AG04450 (cell line): ENCODE measurements around the gene MSX2. TPM values are rescaled to one million over a fixed set of nuclear protein-coding genes. Genes with fewer than 3 reads are reported as not detected.

ENCODE experiments used
- CTCF ChIA-PET: fragments of 300-600, 350-600 bp; formaldehyde crosslinking; extraction: SDS; loops from one replicate; lab custom pipeline; 2022; ENCODE audit warnings: antibody characterized with exemption, inconsistent platforms; lab: Charles Lee
- POLR2A ChIA-PET: fragments of 350-600 bp; formaldehyde crosslinking; extraction: SDS; loops from one replicate; lab custom pipeline; 2021; ENCODE audit warnings: antibody characterized with exemption, inconsistent platforms; lab: Yijun Ruan, JAX
- DNase-seq: peaks from one replicate; pipeline ENCODE4 v3.0.0-alpha.2; 2011; ENCODE audit warnings: low read depth, low spot score
- H3K27ac ChIP-seq: one replicate; pipeline ENCODE4 v1.5.1; 2012; ENCODE audit warnings: low read depth, low read length, control low read depth
- H3K27me3 ChIP-seq: one replicate; pipeline ENCODE4 v1.6.0; 2012; ENCODE audit warnings: low read length; ENCODE audit not compliant: control insufficient read depth, insufficient read depth
- H3K4me3 ChIP-seq: 2 replicates; pipeline ENCODE4 v1.5.1; 2011; ENCODE audit warnings: mild to moderate bottlenecking, low read depth, low read length, control low read depth
- H3K9me3 ChIP-seq: 2 replicates; pipeline ENCODE4 v1.5.1; 2012; ENCODE audit warnings: low read length; ENCODE audit not compliant: control insufficient read depth, insufficient read depth
- polyA plus RNA-seq: library from polyadenylated mRNA; depleted of rRNA; stranded (reverse); fragments of >200 nt; gene quantifications from 2 replicates; pipeline ENCODE4 v1.2.3, GENCODE V29; 2011
- TF ChIP-seq, protein P1 (sequence below): IDR thresholded peaks from 2 replicates; pipeline ENCODE4 v1.5.1; 2011; ENCODE audit warnings: low read depth, low read length, control low read depth, inconsistent platforms

The MSX2 gene
- polyA plus RNA-seq, 1 experiment, result 7.2 TPM

DNA sequence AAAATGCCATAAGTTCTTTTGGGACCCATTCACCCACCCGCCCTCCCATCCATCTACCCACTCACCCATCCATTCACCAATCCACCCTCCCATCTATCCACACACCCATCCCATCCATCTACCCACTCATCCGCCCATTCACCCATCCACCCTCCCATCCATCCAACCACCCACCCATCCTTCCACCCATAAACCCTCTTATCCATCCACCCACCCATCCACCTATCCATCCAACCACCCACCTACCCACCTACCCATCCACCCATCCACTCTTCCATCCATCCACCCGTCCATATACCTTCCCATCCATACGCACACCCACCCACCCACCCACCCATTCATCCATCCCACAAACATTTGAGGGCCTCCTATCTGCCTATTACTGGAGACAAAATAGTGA is 43.3 kb downstream of the MSX2 start:
- no peak overlapping the region for H3K27ac ChIP-seq
- TF ChIP-seq, protein P1, sequence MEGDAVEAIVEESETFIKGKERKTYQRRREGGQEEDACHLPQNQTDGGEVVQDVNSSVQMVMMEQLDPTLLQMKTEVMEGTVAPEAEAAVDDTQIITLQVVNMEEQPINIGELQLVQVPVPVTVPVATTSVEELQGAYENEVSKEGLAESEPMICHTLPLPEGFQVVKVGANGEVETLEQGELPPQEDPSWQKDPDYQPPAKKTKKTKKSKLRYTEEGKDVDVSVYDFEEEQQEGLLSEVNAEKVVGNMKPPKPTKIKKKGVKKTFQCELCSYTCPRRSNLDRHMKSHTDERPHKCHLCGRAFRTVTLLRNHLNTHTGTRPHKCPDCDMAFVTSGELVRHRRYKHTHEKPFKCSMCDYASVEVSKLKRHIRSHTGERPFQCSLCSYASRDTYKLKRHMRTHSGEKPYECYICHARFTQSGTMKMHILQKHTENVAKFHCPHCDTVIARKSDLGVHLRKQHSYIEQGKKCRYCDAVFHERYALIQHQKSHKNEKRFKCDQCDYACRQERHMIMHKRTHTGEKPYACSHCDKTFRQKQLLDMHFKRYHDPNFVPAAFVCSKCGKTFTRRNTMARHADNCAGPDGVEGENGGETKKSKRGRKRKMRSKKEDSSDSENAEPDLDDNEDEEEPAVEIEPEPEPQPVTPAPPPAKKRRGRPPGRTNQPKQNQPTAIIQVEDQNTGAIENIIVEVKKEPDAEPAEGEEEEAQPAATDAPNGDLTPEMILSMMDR, result no peak

DNA sequence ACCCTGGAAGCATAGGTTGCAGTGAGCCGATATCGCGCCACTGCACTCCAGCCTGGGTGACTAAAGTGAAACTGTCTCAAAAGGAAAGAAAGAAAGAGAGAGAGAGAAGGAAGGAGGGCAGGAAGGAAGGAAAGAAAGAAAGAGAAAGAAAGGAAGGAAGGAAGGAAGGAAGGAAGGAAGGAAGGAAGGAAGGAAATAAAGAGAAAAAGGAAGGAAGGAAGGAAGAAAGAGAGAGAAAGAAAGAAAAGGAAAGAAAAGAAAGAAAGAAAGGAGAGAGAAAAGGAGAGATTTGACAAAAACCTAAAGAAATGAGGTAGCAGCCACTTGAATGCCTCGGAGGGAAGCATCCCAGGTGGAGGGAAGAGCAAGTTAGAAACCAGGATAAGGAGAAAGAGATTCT is 44.6 kb downstream of the MSX2 start:
- H3K27me3 ChIP-seq, result peaks cover 3% of the 10 kb centered on the region
- no peak overlapping the region for H3K27ac ChIP-seq
- no peak overlapping the region for H3K4me3 ChIP-seq
- TF ChIP-seq, protein P1, result no peak
- ChIA-PET POLR2A (no interaction called here), CTCF (no interaction called here)
- no peak for DNase-seq
- H3K9me3 ChIP-seq, result no peaks in the 10 kb centered on the region; the same call in 1 of the 2 replicates

More for the DNA sequence above, 43.3 kb downstream of the MSX2 start:
- POLR2A ChIA-PET, result no interaction called here
- Histone ChIP-seq H3K27me3 (peaks cover 3% of the 10 kb centered on the region), H3K9me3 (no peaks in the 10 kb centered on the region; the same call in 1 of the 2 replicates), H3K4me3 (no peak overlapping the region)
- no peak for DNase-seq
- CTCF ChIA-PET, result interaction anchor here (0.5 kb wide), 1 partner anchor 142 kb away, joined by 3 read pairs; no protein-coding TSS in a partner anchor

DNA sequence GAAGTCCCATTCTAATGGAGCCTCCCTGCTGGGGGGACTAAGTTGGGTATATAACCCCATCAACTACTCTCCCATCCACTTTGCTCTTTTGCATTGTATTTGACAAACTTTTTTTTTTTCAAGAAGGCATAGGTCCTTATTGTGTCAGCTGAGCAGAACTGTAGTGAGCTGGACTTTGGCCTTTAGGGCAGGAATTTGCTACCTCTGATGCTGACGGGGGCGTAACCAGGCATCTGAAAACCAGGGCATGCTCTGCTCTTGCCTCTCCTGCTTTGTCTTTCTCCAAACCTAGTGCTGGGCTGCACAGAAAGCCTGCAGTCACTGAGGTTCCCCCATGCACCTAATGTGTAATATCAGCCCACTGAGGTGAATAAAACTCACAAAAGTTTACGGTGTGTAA is 49.0 kb downstream of the MSX2 start:
- ChIA-PET POLR2A (no interaction called here), CTCF (interaction anchor here (1.6 kb wide), 1 partner anchor 445 kb away, joined by 3 read pairs; no protein-coding TSS in a partner anchor)
- TF ChIP-seq, protein P1, result no peak
- peaks cover 3% of the 10 kb centered on the region for H3K27me3 ChIP-seq
- H3K9me3 ChIP-seq, result no peaks in the 10 kb centered on the region
- no peak overlapping the region for H3K4me3 ChIP-seq
- DNase-seq, result no peak
- H3K27ac ChIP-seq, result no peak overlapping the region

DNA sequence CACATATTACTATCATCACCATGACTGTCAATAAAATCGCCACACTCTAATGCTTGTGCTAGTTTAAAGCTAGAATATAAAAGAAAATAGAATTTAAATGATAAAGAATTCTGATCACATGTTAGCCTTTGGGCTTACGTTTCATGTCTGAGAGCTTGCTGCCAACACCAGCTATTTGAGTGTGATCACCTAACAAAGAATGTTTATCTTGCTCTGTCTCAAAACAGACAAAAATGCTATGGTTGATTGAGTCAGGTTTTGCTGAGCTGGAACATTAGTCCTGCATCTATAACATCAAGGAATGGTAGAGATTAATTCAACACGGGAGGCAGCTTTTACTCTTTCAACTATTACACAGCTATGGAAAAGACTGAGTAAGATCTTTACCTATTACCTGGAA is 50.7 kb downstream of the MSX2 start:
- ChIA-PET CTCF (interaction anchor here (0.6 to 1.0 kb wide), 3 partner anchors 355 to 780 kb away, joined by 3 to 7 read pairs (median 3); no protein-coding TSS in a partner anchor), POLR2A (no interaction called here)
- TF ChIP-seq, protein P1, result no peak
- no peak overlapping the region for H3K4me3 ChIP-seq
- no peak overlapping the region for H3K27ac ChIP-seq
- DNase-seq, result no peak
- H3K9me3 ChIP-seq, result no peaks in the 10 kb centered on the region
- H3K27me3 ChIP-seq, result peaks cover 3% of the 10 kb centered on the region

DNA sequence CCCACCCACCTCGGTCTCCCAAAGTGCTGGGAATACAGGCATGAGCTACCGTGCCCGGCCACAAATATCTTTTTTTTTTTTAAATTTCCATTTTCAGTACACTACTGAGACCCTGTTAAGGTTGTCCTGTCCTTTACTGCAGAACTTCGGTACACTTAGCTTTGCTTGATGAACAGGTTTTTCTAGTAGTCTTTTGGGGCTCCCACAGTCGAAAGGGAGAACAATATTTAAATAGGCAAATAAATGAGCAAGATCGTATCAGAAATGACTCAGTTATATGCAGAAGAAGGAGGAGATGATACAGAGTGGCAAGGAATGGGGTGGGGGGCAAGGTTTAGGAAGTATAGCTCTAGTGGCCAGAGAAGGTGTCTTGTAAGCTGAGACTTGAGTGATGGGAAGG is 52.7 kb downstream of the MSX2 start:
- CTCF ChIA-PET, result interaction anchor here (1.3 to 3.2 kb wide), 2 partner anchors 17 to 358 kb away, joined by 4 to 16 read pairs; no protein-coding TSS in a partner anchor
- no peak for DNase-seq
- Histone ChIP-seq H3K4me3 (no peak overlapping the region), H3K27me3 (no peaks in the 10 kb centered on the region), H3K27ac (no peak overlapping the region), H3K9me3 (no peaks in the 10 kb centered on the region)
- TF ChIP-seq, protein P1, result no peak
- POLR2A ChIA-PET, result no interaction called here
